ENCODE data around the gene CEP112.

DNA sequence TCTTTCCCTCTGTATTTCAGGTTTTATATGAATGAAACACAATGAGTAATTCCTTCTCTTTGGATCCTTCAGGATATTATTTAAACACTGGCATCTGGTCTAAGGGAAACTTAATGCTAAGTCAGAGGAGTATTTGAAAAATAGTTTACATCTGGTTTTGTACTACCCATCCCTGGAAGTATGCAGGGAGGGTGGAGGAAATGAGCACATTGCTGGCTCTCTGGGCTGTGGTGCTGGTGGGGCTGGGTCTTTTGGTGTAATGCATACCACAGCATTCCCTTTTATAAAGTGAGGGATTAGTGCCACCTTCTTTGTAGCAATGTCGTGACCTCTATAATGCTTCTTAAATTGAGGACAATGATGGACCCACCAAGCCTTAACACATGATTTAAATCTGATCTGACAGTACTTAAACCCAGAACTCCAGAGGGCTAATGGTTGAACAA, 525.0 kb downstream of the CEP112 start:
- TF ChIP-seq, protein P1, sequence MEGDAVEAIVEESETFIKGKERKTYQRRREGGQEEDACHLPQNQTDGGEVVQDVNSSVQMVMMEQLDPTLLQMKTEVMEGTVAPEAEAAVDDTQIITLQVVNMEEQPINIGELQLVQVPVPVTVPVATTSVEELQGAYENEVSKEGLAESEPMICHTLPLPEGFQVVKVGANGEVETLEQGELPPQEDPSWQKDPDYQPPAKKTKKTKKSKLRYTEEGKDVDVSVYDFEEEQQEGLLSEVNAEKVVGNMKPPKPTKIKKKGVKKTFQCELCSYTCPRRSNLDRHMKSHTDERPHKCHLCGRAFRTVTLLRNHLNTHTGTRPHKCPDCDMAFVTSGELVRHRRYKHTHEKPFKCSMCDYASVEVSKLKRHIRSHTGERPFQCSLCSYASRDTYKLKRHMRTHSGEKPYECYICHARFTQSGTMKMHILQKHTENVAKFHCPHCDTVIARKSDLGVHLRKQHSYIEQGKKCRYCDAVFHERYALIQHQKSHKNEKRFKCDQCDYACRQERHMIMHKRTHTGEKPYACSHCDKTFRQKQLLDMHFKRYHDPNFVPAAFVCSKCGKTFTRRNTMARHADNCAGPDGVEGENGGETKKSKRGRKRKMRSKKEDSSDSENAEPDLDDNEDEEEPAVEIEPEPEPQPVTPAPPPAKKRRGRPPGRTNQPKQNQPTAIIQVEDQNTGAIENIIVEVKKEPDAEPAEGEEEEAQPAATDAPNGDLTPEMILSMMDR (IDR thresholded peaks at IDR 0.05; ENCODE audit: control extremely low read depth in 1 of 3, insufficient read depth in 1 of 3, low read depth in 1 of 3, low read length in 3 of 3), result no peak
- no peak for TF ChIP-seq KDM1A (IDR thresholded peaks at IDR 0.05; ENCODE audit: borderline replicate concordance, low read length)
- no peak for TF ChIP-seq POLR2AphosphoS5 (IDR thresholded peaks at IDR 0.05; ENCODE audit: low read depth, low read length)

All from H1 (cell line).